H1 (cell line): ENCODE measurements around the gene DDX3Y.

Source experiments
- EGR1 ChIP-seq: IDR thresholded peaks from 2 replicates; pipeline ENCODE4 v1.6.1; 2011; ENCODE audit warnings: low read depth, low read length, borderline replicate concordance
- GABPA ChIP-seq: IDR thresholded peaks from 2 replicates; pipeline ENCODE4 v1.6.1; 2011; ENCODE audit warnings: mild to moderate bottlenecking, low read length, moderate library complexity, borderline replicate concordance; ENCODE audit not compliant: insufficient read depth
- MAFK ChIP-seq: IDR thresholded peaks from 2 replicates; pipeline ENCODE4 v1.6.1; 2012; ENCODE audit warnings: low read depth, mild to moderate bottlenecking, improper control_type of control experiment, low read length
- RAD21 ChIP-seq, 2 experiments: IDR thresholded peaks in 1 of 2; conservative IDR thresholded peaks in 1 of 2; 2 replicates each; pipeline ENCODE4 v1.6.1; 2011; ENCODE audit warnings: low read depth in 2 of 2, low read length in 2 of 2, improper control_type of control experiment in 1 of 2, inconsistent platforms in 1 of 2, mild to moderate bottlenecking in 1 of 2, moderate library complexity in 1 of 2

- TF ChIP-seq EGR1 (no peak), MAFK (no peak), GABPA (no peak), RAD21 (IDR thresholded peaks at IDR 0.05 in 1 of 2, conservative IDR thresholded peaks at IDR 0.05 in 1 of 2; ENCODE audit: low read depth in 2 of 2, low read length in 2 of 2) (peak in 1 of 2 experiments; percentile 81; a peak in 2 of 4 replicates)
Measured at GRCh38 chrY:12928043-12928442, 23.4 kb downstream of the DDX3Y start.
